Esophagus (tissue), 2 donors: Measurements from ENCODE around the gene RALGAPA1. TPM values are rescaled to one million over a fixed set of nuclear protein-coding genes. Genes with fewer than 3 reads are reported as not detected.
"Not testable (repeated sequence)": the region's sequence is repeated elsewhere in the genome, so short reads cannot be mapped to it uniquely, and the experiment has no call there.

Source experiments
- H3K27ac ChIP-seq, 2 donors: one replicate each; pipeline ENCODE4 v1.5.1; 2013; ENCODE audit warnings: low read depth in 2 of 2, mild to moderate bottlenecking in 2 of 2, inconsistent platforms in 1 of 2, low read length in 1 of 2, moderate library complexity in 1 of 2
- H3K27me3 ChIP-seq, 2 donors: one replicate each; pipeline ENCODE4 v1.6.1; 2013; ENCODE audit warnings: low read length in 2 of 2, control low read depth in 1 of 2, mild to moderate bottlenecking in 1 of 2; ENCODE audit not compliant: insufficient read depth in 2 of 2, control insufficient read depth in 1 of 2
- H3K36me3 ChIP-seq, 2 donors: one replicate each; pipeline ENCODE4 v1.6.1; 2013; ENCODE audit warnings: low read length in 1 of 2; ENCODE audit not compliant: control insufficient read depth in 2 of 2, insufficient read depth in 2 of 2
- H3K4me1 ChIP-seq, 2 donors: one replicate each; pipeline ENCODE4 v1.6.1; 2013; ENCODE audit warnings: low read length in 1 of 2; ENCODE audit not compliant: control insufficient read depth in 2 of 2, insufficient read depth in 2 of 2
- H3K4me3 ChIP-seq, 2 donors: one replicate each; pipeline ENCODE4 v1.5.1; 2013; ENCODE audit warnings: low read length in 2 of 2, mild to moderate bottlenecking in 2 of 2, low read depth in 1 of 2, moderate library complexity in 1 of 2
- H3K9me3 ChIP-seq, 2 donors: one replicate each; pipeline ENCODE4 v1.6.1; 2013; ENCODE audit warnings: mild to moderate bottlenecking in 2 of 2, low read depth in 1 of 2, low read length in 1 of 2, moderate library complexity in 1 of 2; ENCODE audit not compliant: control insufficient read depth in 2 of 2, insufficient read depth in 1 of 2
- WGBS, 2 donors: extraction: QIAGEN DNeasy Blood & Tissue Kit; methylation state at CpG; one replicate each; pipeline ENCODE4 v1.1.7; 2013; 5-methylcytosine and 5-hydroxymethylcytosine counted together
- polyA plus RNA-seq, 2 donors: library from polyadenylated mRNA; stranded (reverse); fragments of 200-250 nt; gene quantifications; one replicate each; pipeline ENCODE4 v1.2.3, GENCODE V29; 2013
- donor health status: healthy with polysubstance abuse.
- donor health status: Bipolar disorder and iron deficiency.

Gene RALGAPA1
- 10 to 100 TPM; 10.5 to 20.3 TPM for polyA plus RNA-seq

DNA sequence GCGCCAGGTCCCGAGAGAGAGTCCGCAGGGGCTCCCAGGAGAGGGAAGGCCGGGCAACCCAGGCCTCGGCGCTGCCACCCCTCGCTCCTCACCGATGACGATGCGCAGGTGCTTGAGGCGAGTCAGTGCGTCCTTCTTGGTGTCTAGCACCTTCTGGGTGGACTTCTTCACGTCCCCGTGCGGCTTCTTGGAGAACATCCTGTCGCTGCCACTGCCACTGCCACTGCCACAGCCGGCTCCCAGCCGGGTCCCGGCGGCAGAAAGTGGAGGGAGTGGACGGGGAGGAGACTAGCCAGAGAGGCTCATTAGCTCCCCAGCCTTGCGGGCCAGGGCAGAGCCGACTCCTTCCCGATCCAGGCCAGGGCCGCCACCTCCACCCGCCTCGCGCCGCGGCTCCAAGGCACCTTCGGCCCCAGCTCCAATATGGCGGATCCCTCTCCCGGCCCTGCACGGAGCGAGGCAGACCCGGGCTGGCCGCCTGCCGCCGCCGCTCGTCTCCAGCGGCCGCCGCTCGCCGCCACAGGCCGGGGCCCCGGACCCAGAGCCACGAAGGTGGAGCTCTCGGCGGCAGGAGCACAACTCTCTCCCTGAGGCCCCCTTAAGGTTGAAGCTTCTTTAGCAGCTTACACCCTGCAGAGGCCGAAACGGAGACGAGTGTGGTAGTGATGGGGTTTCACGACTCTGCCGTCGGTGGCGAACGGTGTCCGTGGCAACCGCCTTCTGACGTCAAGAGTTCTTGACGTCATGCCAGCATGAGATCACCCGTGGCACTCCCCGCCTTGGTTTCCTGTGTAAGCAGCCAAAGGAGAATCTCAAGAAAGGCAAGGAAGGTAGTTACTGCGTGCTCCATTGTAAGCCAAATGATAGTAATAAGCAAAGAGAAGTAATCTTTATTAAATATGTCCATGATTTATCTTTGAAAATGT, at the start of gene RALGAPA1:
TSS of gene RALGAPA1 (minus strand) at position 658 of the 926 bp plus-strand sequence. CDS start at position 198, 460 bp downstream.
- H3K4me1 ChIP-seq, H3K9me3 ChIP-seq, H3K27me3 ChIP-seq, H3K36me3 ChIP-seq: not testable (repeated sequence)
- WGBS, 2 donors: 0 to 1% methylated on average over 47 to 53 of the region's 66 CpGs
- H3K27ac ChIP-seq: peak within 1 kb of the TSS; percentile 97 to 98
- H3K4me3 ChIP-seq: peak within 1 kb of the TSS; percentile 80 to 86

DNA sequence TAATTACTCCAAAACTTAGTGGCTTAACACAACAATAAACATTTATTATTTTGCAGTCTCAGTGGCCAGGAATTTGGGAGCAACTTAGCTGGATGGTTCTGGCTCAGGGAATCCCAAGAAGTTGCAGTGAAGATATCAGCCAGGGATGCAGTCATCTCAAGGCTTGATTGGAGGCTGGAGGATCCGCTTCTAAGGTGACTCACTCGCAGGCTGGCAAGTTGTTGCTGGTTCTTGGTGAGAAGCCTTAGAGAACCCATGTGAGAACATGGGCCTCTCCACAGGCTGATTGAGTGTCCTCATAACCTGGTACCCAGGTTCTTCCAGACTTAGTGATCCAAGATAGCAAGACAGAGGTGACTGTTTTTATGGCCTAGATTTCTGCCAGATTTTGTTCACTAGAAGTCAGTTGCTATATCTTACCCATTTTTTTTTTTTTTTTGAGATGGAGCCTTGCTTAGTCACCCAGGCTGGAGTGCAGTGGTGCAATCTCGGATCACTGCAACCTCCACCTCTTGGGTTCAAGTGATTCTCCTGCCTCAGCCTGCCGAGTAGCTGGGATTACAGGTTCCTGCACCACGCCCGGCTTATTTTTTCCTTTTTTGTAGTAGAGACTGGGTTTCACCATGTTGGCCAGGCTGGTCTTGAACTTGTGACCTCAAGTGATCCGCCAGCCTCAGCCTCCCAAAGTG, 49.6 kb upstream of the RALGAPA1 start:
- no peaks in the 10 kb centered on the region for H3K9me3 ChIP-seq
- peaks cover 0 to 3% of the 10 kb centered on the region in 2 donors for H3K36me3 ChIP-seq
- 72 to 79% methylated on average over 7 of the region's 7 CpGs for WGBS, 2 donors

DNA sequence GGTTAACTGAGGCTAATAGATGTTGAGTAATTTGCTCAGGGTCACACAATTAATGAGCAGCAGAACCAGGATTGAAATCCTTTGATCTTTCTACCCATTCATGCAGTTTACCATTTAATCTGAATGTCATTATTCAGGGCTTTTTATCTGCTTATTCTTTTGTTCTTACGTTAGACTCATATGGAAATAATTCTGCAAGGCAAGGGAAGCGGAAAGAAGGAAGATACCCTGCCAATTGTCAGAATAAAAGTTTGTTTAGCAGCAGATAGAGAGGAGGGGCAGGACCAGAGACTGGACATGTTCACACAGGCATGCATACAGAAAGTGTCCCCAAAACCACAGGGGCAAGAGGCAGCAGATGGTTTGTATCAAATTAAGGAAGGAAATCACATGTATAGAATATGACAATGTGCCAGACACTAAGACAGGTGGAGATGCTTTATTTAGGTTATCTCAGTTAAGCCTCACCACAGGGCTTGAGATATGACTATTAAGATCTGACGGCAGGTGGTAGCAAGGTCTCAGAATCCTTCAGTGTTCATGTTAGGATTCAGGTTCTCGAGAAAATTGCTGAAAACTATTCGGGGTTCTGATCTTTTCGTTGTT, 46.9 kb upstream of the RALGAPA1 start:
- 57 to 66% methylated on average over 6 of the region's 6 CpGs for WGBS, 2 donors
- H3K27ac ChIP-seq: no peak overlapping the region
- no peaks in the 10 kb centered on the region for H3K4me1 ChIP-seq
- no peaks in the 10 kb centered on the region for H3K9me3 ChIP-seq
- H3K4me3 ChIP-seq: no peak overlapping the region
- H3K27me3 ChIP-seq: no peaks in the 10 kb centered on the region
- no peaks in the 10 kb centered on the region for H3K36me3 ChIP-seq

More for the DNA sequence above, 49.6 kb upstream of the RALGAPA1 start:
- H3K4me3 ChIP-seq: no peak overlapping the region
- peak overlapping the region in 1 of 2 donors; percentile 46 for H3K27ac ChIP-seq
- H3K27me3 ChIP-seq: no peaks in the 10 kb centered on the region
- H3K4me1 ChIP-seq: no peaks in the 10 kb centered on the region

DNA sequence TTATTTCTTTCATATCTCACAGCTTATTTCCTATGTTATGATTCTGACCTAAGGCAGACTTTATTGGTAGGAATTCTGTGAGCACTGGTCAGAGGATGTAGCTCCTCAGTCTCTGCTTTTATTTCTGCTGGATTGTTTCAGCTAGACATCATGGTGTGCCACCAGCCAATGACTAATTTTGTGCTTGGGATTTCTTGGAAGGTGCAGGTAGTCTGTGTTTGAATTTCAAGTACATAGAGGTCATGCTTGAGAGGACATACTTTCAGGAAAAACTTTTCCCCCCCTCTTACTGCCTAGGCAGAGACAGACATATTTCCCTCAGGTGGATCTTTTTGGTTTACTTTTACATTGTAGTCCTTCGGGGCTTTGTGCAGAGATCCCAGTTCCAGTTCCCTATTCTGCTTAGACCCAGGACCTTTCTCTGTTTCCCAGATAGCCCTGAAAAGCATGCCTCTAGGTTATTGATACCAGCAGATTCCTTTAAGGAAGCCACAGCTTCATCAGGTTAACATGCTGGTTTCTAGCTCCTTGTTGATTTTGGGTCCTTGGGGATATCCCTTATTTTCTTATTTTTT, 45.7 kb upstream of the RALGAPA1 start:
- no peaks in the 10 kb centered on the region for H3K9me3 ChIP-seq
- H3K36me3 ChIP-seq: no peaks in the 10 kb centered on the region
- 80 to 90% methylated on average over 1 of the region's 1 CpG for WGBS, 2 donors
- no peak overlapping the region for H3K27ac ChIP-seq
- no peaks in the 10 kb centered on the region for H3K27me3 ChIP-seq
- H3K4me3 ChIP-seq: no peak overlapping the region
- no peaks in the 10 kb centered on the region for H3K4me1 ChIP-seq

GRCh38 chr14:35853225-35853624, 44.1 kb upstream of the RALGAPA1 start:
- H3K27me3 ChIP-seq: no peaks in the 10 kb centered on the region
- no peaks in the 10 kb centered on the region for H3K9me3 ChIP-seq
- WGBS, 2 donors: 95 to 100% methylated on average over 2 of the region's 2 CpGs
- no peaks in the 10 kb centered on the region for H3K4me1 ChIP-seq
- no peaks in the 10 kb centered on the region for H3K36me3 ChIP-seq
- no peak overlapping the region for H3K4me3 ChIP-seq
- H3K27ac ChIP-seq: no peak overlapping the region

DNA sequence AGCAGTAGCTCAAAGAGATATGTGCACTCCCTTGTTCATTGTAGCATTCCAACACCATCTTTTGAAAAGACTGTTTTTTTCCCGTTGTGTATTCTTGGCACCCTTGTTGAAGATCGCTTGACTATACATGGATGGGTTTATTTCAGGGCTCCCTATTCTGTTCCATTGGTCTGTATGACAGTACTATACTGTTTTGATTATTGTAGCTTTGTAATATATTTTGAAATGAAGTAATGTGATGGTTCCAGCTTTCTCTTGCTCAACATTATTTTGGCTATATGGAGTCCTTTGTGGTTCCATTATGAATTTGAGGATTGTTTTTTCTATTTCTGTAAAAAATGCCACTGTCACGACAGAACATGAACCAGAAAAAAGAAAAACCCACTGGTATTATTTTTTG, 42.7 kb upstream of the RALGAPA1 start:
- no peak overlapping the region for H3K4me3 ChIP-seq
- H3K4me1 ChIP-seq: no peaks in the 10 kb centered on the region
- WGBS, 2 donors: 96 to 97% methylated on average over 3 of the region's 3 CpGs
- H3K9me3 ChIP-seq: no peaks in the 10 kb centered on the region
- H3K27me3 ChIP-seq: no peaks in the 10 kb centered on the region
- H3K27ac ChIP-seq: no peak overlapping the region
- no peaks in the 10 kb centered on the region for H3K36me3 ChIP-seq

DNA sequence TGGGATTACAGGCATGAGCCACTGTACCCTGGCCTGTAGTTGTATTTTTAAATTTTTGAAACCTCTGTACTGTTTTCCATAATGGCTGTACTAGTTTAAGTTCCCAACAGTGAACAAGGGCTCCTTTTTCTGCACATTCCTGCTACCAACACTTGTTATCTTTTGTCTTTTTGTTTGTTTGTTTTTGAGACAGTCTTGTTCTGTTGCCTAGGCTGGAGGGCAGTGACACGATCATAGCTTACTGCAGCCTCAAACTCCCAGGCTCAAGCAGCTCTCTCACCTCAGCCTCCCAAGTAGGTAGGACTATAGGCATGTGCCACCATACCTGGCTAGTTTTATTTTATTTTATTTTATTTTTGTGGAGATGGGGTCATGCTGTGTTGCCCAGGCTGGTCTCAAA, 40.0 kb upstream of the RALGAPA1 start:
- Histone ChIP-seq H3K27me3 (no peaks in the 10 kb centered on the region), H3K36me3 (no peaks in the 10 kb centered on the region), H3K4me3 (no peak overlapping the region), H3K27ac (no peak overlapping the region), H3K4me1 (no peaks in the 10 kb centered on the region), H3K9me3 (no peaks in the 10 kb centered on the region)
- 78 to 79% methylated on average over 1 of the region's 1 CpG for WGBS, 2 donors

DNA sequence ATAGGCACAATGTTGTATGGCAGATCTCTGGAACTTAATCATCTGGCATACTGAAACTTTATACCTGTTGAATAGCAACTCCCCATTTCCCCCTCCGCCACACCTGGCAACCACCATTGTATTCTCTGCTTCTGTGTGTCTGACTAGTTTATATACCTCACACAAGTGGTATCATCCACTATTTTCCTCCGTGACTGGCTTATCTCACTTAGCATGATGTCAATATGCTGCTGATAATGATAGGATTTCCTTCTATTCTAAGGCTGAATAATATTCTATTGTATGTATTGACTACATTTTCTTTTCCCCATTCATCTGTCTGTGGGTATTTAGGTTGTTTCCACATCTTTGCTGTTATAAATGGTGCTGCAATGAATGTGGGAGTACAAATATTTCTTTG, 38.5 kb upstream of the RALGAPA1 start:
- WGBS, 2 donors: 91 to 96% methylated on average over 2 of the region's 2 CpGs
- H3K36me3 ChIP-seq: peaks cover 0 to 2% of the 10 kb centered on the region in 2 donors
- H3K4me1 ChIP-seq: no peaks in the 10 kb centered on the region
- no peaks in the 10 kb centered on the region for H3K9me3 ChIP-seq
- no peak overlapping the region for H3K27ac ChIP-seq
- no peaks in the 10 kb centered on the region for H3K27me3 ChIP-seq
- no peak overlapping the region for H3K4me3 ChIP-seq

DNA sequence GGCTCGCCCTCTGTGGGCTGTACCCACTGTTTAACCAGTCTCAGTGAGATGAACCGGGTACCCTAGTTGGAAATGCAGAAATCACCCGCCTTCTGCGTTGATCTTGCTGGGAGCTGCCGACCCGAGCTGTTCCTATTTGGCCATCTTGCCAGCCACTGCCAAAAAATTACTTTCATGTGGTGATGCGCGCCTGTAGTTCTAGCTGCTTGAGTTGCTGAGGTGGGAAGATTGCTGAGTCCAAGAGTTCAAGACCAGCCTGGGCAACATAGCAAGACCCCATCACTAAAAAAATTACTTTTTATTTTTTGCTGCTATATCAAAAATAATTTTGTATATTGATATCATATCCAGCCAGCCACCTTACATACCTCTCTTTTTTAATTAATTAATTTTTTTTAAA, 35.4 kb upstream of the RALGAPA1 start:
- no peak overlapping the region for H3K4me3 ChIP-seq
- H3K9me3 ChIP-seq: no peaks in the 10 kb centered on the region
- H3K27me3 ChIP-seq: no peaks in the 10 kb centered on the region
- peaks cover 0 to 2% of the 10 kb centered on the region in 2 donors for H3K36me3 ChIP-seq
- H3K27ac ChIP-seq: no peak overlapping the region
- WGBS, 2 donors: 98 to 99% methylated on average over 8 of the region's 8 CpGs
- no peaks in the 10 kb centered on the region for H3K4me1 ChIP-seq
